NCI-H2081 (cell line): ENCODE results near the gene ANKRD31.
A peak's percentile ranks its signal among the peaks of the same experiment; 100 is the strongest.

Experiments
- DNase-seq, 2 experiments: peaks; one replicate each; lab custom pipeline; 2025; lab: John Stamatoyannopoulos, UW

ANKRD31 gene

DNA sequence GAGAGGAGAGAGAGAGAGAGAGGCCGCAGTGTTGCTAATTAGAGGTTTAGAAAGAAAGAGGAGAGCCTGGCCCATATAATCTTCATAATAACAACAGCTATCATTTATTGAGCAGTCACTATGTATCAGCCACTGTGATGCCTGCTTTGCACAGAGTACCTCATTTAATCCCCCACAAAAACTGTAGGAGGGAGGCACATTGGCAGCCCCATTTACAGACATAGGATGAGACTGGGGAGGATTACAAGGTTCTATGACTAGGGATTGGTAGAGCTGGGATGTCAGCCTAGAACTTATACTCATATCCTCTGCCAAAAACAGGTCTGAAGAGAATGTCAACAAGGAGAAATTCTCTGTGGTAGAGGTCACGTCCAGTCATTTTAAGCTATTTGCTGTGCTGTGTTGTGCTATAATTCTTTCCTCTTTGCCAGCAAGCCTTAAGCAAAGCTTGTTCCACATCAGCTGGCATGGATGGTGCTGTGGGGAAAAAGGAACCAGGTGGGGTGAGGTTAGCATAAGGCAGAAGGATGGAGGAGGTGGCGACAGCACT is 177.6 kb downstream of the ANKRD31 start:
- DNase-seq: no peak

DNA sequence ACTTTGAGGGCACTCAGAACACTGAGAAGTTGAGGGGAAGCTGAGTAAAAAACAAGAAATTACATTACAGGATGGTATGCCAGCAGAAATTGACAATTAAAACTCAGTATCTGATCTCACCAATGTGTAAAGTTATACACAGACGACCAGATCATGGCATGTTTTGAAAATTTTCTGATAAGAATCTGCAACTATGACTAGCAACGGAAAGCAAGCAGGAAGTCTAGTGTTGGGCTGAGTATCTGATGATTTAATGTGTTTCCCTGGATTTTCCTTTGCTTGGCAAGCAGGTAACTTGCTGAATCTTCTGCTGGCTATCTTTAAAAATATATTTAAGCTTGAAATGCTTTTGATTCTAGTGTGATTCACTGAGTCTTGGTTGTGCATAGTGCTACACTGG is 179.1 kb downstream of the ANKRD31 start:
- DNase-seq: no peak

DNA sequence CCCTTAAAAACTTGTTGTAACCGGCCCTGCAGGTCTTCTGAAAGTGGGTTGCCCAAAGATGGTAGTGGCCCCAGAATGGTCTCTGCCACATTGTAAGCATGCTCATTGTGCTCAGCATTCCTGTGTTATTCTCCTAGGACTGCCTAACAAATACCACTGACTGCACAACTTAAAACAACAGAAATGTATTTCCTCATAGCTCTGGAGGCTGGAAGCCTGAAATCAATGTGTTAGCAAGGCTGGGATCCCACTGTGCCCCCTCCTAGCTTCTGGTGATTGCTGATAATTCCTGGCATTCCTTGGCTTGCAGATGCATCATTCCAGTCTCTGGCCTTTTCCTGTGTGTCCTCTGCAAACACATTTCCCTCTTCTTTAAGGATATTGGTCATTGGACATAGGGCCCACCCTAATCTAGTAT is 180.9 kb downstream of the ANKRD31 start:
- DNase-seq: no peak

DNA sequence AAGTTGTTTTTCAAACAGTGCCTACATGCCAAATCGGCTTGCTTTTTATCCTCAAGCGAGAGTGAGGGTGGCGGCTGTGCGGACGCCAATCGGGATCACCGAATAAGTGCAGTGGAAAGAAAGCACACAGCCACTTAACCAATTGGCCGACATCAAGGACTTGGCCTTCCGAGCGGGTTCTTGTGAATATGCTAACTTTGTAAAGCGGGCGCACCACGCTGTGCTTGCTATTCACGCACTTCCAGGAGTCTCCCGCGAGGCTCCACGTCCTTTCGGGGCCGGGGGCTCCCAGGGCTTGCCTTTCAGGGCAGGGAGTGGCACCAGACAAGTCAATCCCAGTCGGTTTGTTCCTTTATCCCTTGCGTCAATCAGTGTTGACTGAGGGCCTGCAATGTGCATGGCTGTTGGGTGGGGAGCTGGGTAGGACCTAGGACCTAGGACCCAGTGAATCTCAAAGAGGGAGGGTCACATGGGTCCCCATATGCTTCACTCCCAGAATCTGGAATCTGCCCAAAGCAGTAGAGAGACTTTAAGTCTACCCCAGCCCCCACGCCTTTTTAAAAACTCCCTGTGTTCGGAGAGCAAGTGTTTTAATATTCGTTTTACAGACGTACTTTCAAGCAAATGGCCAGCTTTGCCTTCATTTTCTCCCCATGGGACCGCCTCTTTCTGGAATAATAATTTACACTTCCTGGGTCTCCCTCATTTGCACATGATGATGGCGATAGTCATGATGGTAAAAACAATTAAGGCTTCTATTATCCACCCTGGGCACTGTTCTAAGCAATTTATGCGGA is 182.3 kb downstream of the ANKRD31 start:
- no peak for DNase-seq

DNA sequence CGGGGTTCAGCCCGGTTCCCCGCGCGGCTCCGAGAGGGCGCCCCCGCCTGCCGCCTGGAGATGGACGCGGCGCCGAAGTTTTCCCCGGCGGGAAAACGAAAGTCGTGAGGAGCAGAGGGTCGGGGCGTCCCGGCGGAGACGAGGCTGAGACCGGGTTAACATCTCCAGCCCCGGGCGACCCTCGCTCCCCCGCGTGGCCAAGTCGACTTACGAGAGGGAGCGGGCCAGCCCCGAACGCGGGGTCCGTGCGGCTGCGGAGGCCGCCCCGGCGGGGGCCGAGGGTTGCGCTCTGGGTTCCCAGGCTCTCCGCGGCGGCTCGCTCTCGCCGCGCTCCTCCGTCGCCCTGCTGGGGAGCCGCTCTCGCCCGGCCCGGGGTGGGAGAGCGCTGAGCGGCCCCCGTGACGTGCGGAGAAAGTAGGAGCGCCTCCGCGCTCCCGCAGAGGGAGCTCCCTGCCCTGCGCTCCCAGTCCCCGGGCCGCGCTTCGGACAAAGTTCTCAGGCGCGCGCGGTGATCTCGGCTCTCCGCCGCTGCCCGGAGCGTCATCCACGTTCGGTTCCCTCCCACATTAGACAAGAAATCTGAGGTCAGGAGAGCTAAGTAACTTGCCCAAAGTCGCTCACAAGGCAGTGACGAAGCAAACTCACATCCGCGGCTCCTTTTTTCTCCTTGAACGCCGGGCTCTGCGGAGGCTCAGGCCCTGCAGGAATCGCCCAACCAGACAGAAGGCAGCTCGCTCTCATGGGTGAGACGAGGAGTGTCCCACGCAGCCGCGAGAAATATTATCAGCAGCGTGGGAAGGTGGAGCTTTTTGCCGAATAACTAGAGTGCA is 183.2 kb downstream of the ANKRD31 start:
- peak in 1 of 2 experiments; percentile 5 for DNase-seq

DNA sequence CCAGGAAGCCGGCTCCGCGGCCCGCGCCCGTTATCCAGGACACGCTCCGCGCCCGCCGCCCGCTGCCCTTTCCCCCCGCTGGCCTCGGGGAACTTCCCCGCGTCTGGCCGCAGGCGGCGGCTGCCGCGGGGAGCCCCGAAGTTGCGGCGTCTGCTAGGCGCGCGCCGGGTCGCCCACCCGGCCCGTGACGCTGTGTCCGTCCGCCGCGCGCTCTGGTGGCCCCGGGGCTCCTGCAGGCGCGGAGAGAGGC is 183.7 kb downstream of the ANKRD31 start:
- DNase-seq: no peak

DNA sequence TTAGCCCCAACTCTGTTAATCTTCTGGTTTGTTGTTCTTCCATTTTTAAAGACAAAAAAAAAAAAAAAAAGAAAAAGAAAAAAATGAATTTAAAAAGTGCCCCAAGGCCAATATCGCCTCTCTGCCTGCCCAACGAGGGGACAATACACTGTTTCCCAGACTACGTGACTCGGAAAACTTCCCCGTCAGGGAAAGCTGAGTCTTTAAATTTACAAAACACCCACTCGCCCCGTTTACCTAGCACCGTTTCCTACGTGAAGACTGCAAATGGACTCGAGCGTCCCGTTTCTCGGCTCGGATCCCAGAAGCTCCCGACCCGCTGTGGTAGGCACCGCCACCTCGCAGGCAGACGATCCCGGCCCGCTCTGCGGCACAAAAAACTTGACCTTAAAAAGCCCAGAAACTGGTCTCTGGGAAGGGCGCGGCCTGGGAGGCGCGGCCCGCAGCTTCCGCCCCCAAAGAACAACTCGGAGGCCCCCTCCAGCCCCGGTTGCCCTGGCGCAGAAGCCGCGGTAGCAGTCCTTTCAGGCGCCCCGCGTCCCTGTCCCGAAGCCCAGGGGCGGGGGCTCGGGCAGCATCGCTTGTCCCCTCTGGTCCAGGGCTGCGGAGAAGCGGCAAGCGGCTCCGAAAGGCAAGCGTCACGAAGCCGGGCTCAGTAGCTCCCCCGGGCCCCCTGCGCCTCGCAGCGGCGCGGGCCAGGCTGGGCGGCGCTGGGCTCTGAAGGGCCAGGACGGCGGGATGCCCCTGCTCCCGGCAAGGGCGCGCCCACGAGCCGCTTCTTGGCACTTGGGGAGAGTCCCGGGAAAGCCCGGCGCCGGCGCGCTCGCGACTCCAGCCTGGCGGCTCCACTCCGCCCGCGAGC is 184.3 kb downstream of the ANKRD31 start, which contains the start of gene GCNT4:
TSS of gene GCNT4 (minus strand) at position 367 of the 862 bp plus-strand sequence. CDS start 22,521 bp downstream, outside the sequence.
- DNase-seq: no peak

DNA sequence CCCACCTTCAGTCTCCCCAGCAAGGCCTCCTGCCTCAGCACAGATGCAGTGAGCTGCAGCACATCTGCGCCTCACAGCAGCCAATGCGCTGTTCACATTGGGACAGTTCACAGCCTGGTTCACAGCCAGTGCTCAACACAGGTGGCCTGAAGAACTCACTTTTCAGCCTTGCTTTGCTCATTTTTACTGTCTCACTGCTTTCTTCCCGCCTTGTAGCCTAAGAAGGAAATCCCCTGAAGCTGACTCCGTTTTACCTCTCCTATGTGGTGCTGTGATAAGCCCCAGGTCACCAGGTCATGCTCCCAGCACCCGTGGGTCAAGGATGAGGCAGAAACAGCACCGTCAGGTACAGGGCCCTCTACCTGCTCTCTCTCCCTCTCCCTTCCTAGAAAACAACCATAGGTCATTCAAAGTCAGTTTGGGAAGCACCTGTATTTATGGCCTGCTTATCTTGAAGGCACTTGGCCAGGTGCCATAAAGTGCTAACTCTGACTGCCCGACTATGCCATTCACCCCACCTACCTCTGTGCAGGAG is 185.4 kb downstream of the ANKRD31 start:
- no peak for DNase-seq

DNA sequence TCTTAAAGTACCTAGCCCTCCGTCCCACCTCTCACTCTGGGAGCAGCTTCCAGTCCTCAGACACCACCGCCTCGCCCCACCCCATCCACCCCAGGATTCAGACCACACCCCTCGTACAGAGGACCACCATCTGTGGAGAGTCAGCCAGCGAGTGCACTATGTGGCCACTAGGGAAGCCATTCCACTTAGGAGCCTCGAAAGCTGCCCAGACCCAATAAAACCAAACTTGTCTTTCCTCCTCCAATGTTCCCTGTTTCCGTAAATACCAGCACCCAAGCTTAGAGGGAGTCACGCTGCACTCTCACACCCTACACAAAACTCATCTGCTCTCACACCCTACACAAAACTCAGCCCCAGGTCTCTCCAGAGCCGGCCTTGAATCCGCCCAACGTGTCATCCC is 186.3 kb downstream of the ANKRD31 start:
- DNase-seq: no peak

DNA sequence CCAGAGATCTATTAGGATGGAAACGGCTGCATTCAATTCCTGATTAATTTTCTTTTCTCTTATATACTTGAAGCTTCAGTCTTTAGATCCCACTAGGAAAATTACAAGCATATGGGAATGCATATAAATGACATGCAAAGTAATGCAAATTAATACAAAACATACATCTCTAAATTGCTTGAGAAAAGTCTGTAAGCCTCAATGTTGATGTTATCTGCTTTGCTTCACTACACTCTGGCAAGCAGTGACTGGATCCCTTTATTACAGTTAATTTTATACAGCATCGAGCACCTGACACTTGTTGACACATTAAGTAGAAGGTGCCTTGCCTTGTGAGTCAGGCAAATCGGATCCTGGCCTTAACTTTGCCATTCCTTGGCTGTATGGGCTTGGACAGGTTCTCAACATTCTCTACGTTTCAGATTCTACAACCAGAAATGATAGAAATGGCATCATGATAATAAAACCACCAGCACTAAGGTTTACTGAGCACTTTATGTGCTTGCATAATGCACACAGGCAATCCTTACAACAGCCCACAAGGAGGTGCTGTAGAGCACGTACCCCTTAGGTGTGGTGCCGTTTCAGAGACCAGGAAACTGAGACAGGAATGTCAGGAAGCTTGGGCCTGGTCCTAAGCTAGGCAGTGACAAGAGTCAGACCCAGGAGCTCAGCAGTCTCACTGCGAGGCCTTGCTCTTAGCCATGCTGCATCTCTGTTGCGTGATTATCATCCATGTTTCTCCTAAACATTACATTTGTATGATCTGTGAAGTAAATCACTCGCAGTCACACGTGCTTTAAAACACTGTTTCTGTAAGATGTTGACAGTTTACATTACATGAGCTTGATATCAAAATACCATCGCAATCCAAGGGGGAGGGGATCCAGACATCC is 187.0 kb downstream of the ANKRD31 start:
- peak in 1 of 2 experiments; percentile 31 for DNase-seq

DNA sequence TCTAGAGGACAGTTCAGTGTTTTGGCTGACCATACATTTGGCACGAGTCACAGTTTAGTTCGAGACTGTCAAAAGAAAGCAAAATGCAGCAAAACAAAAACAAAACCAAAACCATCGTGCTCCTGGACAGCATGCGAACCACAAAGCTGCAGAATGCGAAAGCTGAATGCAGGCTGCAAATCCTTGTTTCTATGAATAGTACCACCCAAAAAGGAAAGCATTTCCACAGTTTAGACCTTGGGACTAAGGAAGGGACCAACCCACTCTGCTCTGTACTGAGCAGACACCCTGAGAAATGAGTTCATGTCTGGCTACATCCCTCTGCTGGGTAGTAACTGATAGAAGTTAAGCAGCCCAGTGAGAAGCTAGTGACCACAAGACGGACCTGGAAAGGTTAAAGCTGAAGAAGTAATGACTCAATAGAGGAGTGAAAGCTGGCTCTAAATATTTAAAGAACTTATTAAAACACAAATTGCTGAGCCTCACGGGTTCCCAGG is 188.2 kb downstream of the ANKRD31 start:
- no peak for DNase-seq

DNA sequence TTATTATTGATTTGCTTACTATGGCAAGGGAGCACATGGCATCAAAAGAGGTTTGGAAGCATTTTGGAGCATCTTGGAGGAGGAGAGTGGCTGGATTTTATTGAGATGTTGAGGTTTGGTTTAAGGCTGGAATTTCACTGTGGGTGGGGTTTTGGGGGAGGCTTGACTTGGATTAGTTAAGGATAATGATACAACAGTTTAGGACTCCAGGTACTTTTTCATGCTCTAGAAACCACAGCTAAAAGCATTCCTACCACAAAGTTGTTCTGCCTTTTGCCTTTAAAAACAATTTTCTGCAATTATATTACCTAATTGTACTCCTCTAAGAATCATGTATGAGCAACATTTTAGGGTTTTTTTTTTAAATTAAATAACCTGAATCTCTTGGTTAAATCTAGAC is 189.3 kb downstream of the ANKRD31 start:
- no peak for DNase-seq

DNA sequence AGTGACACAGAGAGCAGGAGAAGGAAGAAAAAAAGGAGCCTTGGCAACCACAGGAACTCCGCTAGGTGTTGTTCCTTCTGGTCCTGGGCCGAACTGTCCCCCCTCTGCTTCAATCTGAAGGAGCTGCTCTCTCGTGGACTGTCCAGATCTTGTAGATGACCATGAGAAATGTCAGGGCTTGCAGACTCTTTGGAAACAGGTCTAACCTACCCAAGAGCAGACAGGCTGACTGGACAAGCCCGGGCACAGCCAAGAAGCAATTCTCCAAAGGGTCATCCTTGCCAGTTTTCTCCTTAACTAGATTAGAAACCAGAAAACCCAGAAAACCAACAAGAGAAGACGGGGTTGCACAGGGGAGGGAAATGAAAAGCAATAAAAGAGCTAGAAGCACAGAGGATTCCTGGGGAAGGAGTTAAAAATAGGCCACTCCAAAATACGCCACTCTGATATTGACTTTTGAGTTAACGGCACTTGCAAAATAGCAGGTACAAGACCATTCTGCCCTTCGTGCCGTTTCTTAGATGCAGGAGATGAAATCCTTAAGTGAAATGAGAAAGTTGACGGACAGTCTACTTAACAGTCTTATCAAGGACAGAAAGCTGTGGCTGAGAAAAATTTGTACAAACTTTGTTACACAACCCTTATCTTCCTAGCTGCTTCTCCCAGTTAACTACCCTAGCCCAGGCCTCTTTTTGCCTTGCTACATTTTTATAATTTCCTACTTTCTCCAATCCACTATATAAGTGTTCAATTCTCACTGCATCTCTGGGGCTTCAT is 190.1 kb downstream of the ANKRD31 start:
- DNase-seq: no peak

DNA sequence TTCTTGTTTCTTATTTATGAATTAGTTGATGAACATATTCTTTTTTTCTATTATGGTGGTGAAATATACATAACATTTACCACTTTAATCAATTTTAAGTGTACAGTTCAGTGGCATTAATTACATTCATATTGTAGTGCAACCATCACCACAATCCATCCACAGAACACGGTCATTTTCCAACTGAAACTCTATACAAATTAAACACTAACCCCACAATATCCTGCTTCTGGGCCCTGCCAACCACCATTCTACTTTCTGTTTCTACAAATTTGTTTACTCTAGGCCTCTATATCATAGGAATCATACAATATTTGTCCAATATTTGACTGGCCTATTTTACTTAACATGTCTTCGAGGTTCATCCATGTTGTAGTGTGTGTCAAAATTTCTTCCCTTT is 191.6 kb downstream of the ANKRD31 start:
- no peak for DNase-seq

DNA sequence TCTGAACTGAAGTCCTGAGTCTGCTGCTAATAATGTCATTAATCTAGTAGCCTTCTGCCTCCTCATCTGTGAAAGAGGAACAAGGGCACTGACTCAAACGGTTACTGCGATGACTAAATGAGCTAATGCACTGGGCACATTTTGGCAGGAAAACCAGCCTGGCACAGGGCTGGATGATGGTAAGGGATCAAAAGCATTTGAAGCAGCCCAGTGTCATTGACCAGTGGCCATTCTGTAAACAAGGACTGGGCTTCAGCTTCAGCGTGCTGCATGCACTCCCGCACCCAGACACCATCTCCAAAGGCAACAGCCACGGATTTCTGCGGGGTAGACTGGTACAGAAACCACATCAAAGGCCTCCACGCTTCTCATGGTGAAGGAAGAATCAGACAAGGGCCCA is 192.3 kb downstream of the ANKRD31 start:
- no peak for DNase-seq

DNA sequence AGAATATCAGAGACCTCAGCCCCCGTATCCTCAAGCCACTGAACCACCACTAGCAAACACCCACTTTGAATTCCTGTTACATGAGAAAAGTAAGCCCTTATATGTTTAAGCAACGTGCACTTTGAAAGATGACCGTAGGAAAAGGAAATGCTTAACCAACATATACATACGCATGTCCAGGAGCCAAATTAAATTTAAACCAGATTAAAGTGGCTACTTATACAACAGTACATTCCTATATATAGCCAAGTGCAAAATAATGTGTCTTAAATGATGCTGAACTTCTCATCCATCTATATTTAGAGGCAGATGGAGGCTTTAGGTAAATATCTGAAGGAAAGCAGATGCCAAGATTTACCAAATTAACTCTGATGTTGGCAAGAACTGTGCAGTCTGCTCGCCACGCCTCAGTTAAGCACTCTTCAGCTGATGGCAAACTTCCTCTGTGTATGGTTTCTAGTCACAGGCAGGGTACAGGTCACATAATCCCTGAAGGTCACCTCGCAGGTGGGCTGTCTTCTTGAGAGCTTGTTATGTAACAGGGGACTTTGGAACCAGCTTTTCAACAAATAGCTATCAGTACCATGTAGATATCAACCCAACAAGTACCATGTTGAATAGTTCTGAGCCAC is 192.9 kb downstream of the ANKRD31 start:
- DNase-seq: no peak

DNA sequence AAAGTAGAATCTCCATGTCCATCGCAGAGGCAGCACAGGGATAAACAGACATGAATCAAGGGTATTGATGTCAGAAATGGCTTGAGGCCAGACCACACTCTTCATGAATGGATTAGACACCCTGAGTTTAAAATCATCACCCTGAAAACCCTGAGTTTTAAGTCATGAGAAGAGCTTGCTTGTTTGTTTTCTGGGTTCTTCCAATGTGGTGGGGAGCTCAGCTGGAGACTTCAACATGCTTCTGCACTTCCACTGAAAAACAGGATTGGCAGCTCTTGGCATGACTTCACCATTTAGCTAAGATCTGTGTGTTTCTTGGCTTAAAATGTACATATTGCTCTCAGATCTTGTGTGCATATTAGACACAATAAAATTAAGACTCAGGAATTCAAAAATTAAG is 194.2 kb downstream of the ANKRD31 start:
- DNase-seq: no peak

DNA sequence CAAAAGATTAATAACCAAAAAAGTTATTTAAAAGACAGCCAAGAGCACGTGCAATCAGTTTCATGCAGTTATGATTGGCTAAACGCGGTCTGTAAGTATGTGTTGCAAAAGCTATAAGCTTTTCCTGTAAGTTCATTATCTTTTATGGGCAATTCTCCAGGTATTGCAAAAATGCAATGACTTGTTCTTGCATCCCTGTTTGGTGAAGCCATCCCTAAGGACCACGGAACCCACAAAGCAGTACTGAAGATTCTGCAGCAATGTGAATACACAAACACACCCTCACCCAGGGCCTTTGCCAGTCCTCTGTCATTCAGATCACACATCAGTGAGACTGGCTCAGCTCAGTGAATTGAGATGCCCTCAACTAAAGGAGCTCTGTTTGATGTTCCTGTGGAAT is 195.7 kb downstream of the ANKRD31 start:
- DNase-seq: no peak

DNA sequence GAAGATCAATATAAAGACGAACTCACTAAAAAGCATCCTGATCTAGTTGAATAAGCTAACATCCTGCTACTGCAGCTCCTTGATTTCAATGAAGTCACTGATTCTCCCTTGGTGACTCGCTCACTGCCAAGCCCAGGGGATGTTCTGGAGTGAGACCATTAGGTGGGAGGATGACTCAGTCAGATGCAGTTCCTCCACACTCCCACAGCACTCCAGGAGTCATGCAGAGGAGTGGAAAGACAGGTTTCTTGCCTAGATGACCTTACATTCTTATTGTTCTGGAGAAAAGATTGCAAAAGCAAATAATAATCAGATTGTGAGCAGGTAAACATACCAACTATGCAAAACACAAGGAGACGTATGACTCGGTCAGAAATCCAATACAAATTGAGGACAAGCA is 199.6 kb downstream of the ANKRD31 start:
- DNase-seq: no peak
